Panc1 (cell line): ENCODE data around the gene DUOX1.

Experiments used
- CTCF ChIP-seq: fragments of 450-650 bp; IDR thresholded peaks from 2 replicates; pipeline ENCODE4 v1.5.1; 2017; ENCODE audit warnings: mild to moderate bottlenecking
- POLR2AphosphoS5 ChIP-seq: IDR thresholded peaks from 2 replicates; pipeline ENCODE4 v1.6.1; 2012; ENCODE audit warnings: mild to moderate bottlenecking, low read depth, low read length, moderate library complexity
- SIN3A ChIP-seq: IDR thresholded peaks from 2 replicates; pipeline ENCODE4 v1.6.1; 2012; ENCODE audit warnings: low read depth, mild to moderate bottlenecking, low read length, moderate library complexity, borderline replicate concordance; ENCODE audit not compliant: insufficient read depth

- TF ChIP-seq CTCF (no peak), SIN3A (no peak), POLR2AphosphoS5 (no peak)
Observed at GRCh38 chr15:45157974-45158373, 28.2 kb downstream of the DUOX1 start.
